Central memory CD4-positive, alpha-beta T cell (primary cell): ENCODE measurements around the gene MPLKIP.
"Not testable (repeated sequence)": the region's sequence is repeated elsewhere in the genome, so short reads cannot be mapped to it uniquely, and the experiment has no call there.

Source experiments
- DNase-seq: peaks from one replicate; pipeline ENCODE4 v3.0.0; 2022
- total RNA-seq, 3 experiments: gene quantifications; one replicate each; lab custom pipeline; 2026; lab: John Stamatoyannopoulos, UW

MPLKIP gene
- 11.6 to 30.9 (median 29.5) reads per million in 3 experiments for total RNA-seq

GRCh38 chr7:40134428-40135316, at the start of gene MPLKIP, which contains the start of gene SUGCT:
Gene MPLKIP, minus strand, starts transcription at chr7:40134622. Its CDS starts 55 bp downstream, at chr7:40134567.
Gene SUGCT, plus strand, starts transcription at chr7:40135005.
- DNase-seq, result peak; percentile 87

GRCh38 chr7:40182452-40182851, 48.0 kb upstream of the MPLKIP start:
- DNase-seq, result no peak

- no peak for DNase-seq
Measured at GRCh38 chr7:40177071-40177470, 42.6 kb upstream of the MPLKIP start.

GRCh38 chr7:40175725-40176510, 41.5 kb upstream of the MPLKIP start:
- DNase-seq, result no peak

GRCh38 chr7:40175256-40175655, 40.8 kb upstream of the MPLKIP start:
- DNase-seq, result not testable (repeated sequence)

- DNase-seq, result not testable (repeated sequence)
Measured at GRCh38 chr7:40173121-40173520, 38.7 kb upstream of the MPLKIP start.

- not testable (repeated sequence) for DNase-seq
Measured at GRCh38 chr7:40168266-40168665, 33.8 kb upstream of the MPLKIP start.

GRCh38 chr7:40167291-40167690, 32.9 kb upstream of the MPLKIP start:
- DNase-seq, result no peak

- DNase-seq, result no peak
Measured at GRCh38 chr7:40165216-40165615, 30.8 kb upstream of the MPLKIP start.

- DNase-seq, result no peak
Measured at GRCh38 chr7:40162516-40162915, 28.1 kb upstream of the MPLKIP start.

- no peak for DNase-seq
Measured at GRCh38 chr7:40156988-40157387, 22.6 kb upstream of the MPLKIP start.

GRCh38 chr7:40151504-40151903, 17.1 kb upstream of the MPLKIP start:
- no peak for DNase-seq

GRCh38 chr7:40148671-40149070, 14.2 kb upstream of the MPLKIP start:
- no peak for DNase-seq

GRCh38 chr7:40148247-40148580, 13.8 kb upstream of the MPLKIP start:
- DNase-seq, result not testable (repeated sequence)

- no peak for DNase-seq
Measured at GRCh38 chr7:40147371-40148246, 13.2 kb upstream of the MPLKIP start.

- DNase-seq, result not testable (repeated sequence)
Measured at GRCh38 chr7:40145596-40146130, 11.2 kb upstream of the MPLKIP start.

- not testable (repeated sequence) for DNase-seq
Measured at GRCh38 chr7:40141916-40142315, 7.5 kb upstream of the MPLKIP start.

GRCh38 chr7:40139891-40140290, 5.5 kb upstream of the MPLKIP start:
- DNase-seq, result not testable (repeated sequence)

GRCh38 chr7:40138973-40139372, 4.6 kb upstream of the MPLKIP start:
- no peak for DNase-seq

GRCh38 chr7:40137563-40137962, 3.1 kb upstream of the MPLKIP start:
- DNase-seq, result no peak

GRCh38 chr7:40135317-40135610, 842 bp upstream of the MPLKIP start:
- DNase-seq, result no peak
